H9 (cell line): Measurements from ENCODE around the gene USP8. TPM values are rescaled to one million over a fixed set of nuclear protein-coding genes. Genes with fewer than 3 reads are reported as not detected.

Experiments used
- DNase-seq: peaks from one replicate; pipeline ENCODE4 v3.0.0-alpha.2; 2017
- H2AFZ ChIP-seq: one replicate; pipeline ENCODE4 v1.6.1; 2013; ENCODE audit warnings: mild to moderate bottlenecking, low read length, control low read depth, moderate library complexity
- H2AK5ac ChIP-seq: 2 replicates; pipeline ENCODE4 v1.6.1; 2013; ENCODE audit warnings: low read length, control low read depth, mixed read lengths; ENCODE audit not compliant: insufficient read length
- H2BK120ac ChIP-seq: one replicate; pipeline ENCODE4 v1.6.1; 2013; ENCODE audit warnings: low read depth, mild to moderate bottlenecking, low read length, control low read depth, inconsistent platforms; ENCODE audit not compliant: poor library complexity, severe bottlenecking
- H2BK12ac ChIP-seq: 2 replicates; pipeline ENCODE4 v1.6.1; 2013; ENCODE audit warnings: low read length, control low read depth, mixed read lengths, low read depth; ENCODE audit not compliant: insufficient read length
- H2BK15ac ChIP-seq: 2 replicates; pipeline ENCODE4 v1.6.1; 2013; ENCODE audit warnings: low read depth, low read length, control low read depth
- H2BK20ac ChIP-seq: one replicate; pipeline ENCODE4 v1.6.1; 2013; ENCODE audit warnings: low read depth, mild to moderate bottlenecking, low read length, control low read depth, inconsistent platforms; ENCODE audit not compliant: poor library complexity, severe bottlenecking
- H2BK5ac ChIP-seq: 2 replicates; pipeline ENCODE4 v1.6.1; 2013; ENCODE audit warnings: low read length, control low read depth, mixed read lengths; ENCODE audit not compliant: insufficient read length
- H3K14ac ChIP-seq: 2 replicates; pipeline ENCODE4 v1.6.1; 2013; ENCODE audit warnings: low read length, control low read depth; ENCODE audit not compliant: insufficient read depth
- H3K18ac ChIP-seq: 2 replicates; pipeline ENCODE4 v1.6.1; 2013; ENCODE audit warnings: low read depth, mild to moderate bottlenecking, mixed read lengths, low read length, control low read depth; ENCODE audit not compliant: insufficient read length
- H3K23ac ChIP-seq: 2 replicates; pipeline ENCODE4 v1.6.1; 2013; ENCODE audit warnings: low read length, control low read depth, mixed read lengths, low read depth; ENCODE audit not compliant: insufficient read length
- H3K23me2 ChIP-seq: 2 replicates; pipeline ENCODE4 v1.6.1; 2013; ENCODE audit warnings: low read depth, mild to moderate bottlenecking, mixed read lengths, low read length, control low read depth; ENCODE audit not compliant: insufficient read length, poor library complexity, severe bottlenecking
- H3K27ac ChIP-seq: 2 replicates; pipeline ENCODE4 v1.5.1; 2013; ENCODE audit warnings: low read length, control low read depth, mixed read lengths, low read depth; ENCODE audit not compliant: insufficient read length
- H3K27me3 ChIP-seq: 2 replicates; pipeline ENCODE4 v1.6.1; 2013; ENCODE audit warnings: low read length, control low read depth, inconsistent platforms; ENCODE audit not compliant: insufficient read depth
- H3K4ac ChIP-seq: 2 replicates; pipeline ENCODE4 v1.6.1; 2013; ENCODE audit warnings: low read depth, mild to moderate bottlenecking, control low read depth, inconsistent platforms, low read length, moderate library complexity
- H3K4me1 ChIP-seq: 2 replicates; pipeline ENCODE4 v1.6.1; 2013; ENCODE audit warnings: low read length, control low read depth, inconsistent platforms; ENCODE audit not compliant: insufficient read depth
- H3K4me2 ChIP-seq: 2 replicates; pipeline ENCODE4 v1.6.1; 2013; ENCODE audit warnings: low read length, control low read depth, mixed read lengths; ENCODE audit not compliant: insufficient read length, insufficient read depth
- H3K56ac ChIP-seq: 2 replicates; pipeline ENCODE4 v1.6.1; 2013; ENCODE audit warnings: low read depth, mild to moderate bottlenecking, mixed read lengths, low read length, control low read depth; ENCODE audit not compliant: insufficient read length
- H3K79me1 ChIP-seq: 2 replicates; pipeline ENCODE4 v1.6.1; 2013; ENCODE audit warnings: low read depth, mild to moderate bottlenecking, moderate library complexity, low read length, control low read depth, inconsistent platforms; ENCODE audit not compliant: insufficient read depth, poor library complexity, severe bottlenecking
- H3K79me2 ChIP-seq: 2 replicates; pipeline ENCODE4 v1.6.1; 2013; ENCODE audit warnings: low read length, control low read depth, inconsistent platforms; ENCODE audit not compliant: insufficient read depth
- H3K9ac ChIP-seq: 2 replicates; pipeline ENCODE4 v1.6.1; 2013; ENCODE audit warnings: low read length, control low read depth, mixed read lengths; ENCODE audit not compliant: insufficient read length; ENCODE audit errors: extremely low read depth
- H3K9me3 ChIP-seq: one replicate; pipeline ENCODE4 v1.6.1; 2013; ENCODE audit warnings: low read depth, low read length, inconsistent platforms; ENCODE audit not compliant: control insufficient read depth
- H3T11ph ChIP-seq: one replicate; pipeline ENCODE4 v1.6.1; 2013; ENCODE audit warnings: mild to moderate bottlenecking, low read length, control low read depth, inconsistent platforms
- H4K20me1 ChIP-seq: one replicate; pipeline ENCODE4 v1.6.1; 2013; ENCODE audit not compliant: control insufficient read depth, insufficient read length, insufficient read depth
- H4K5ac ChIP-seq: 2 replicates; pipeline ENCODE4 v1.6.1; 2013; ENCODE audit warnings: low read depth, mild to moderate bottlenecking, mixed read lengths, low read length, control low read depth; ENCODE audit not compliant: insufficient read length
- H4K8ac ChIP-seq: replicated peaks from 2 replicates; pipeline ENCODE4 v1.6.1; 2013; ENCODE audit warnings: low read length, control low read depth, mixed read lengths, low read depth; ENCODE audit not compliant: insufficient read length
- H4K91ac ChIP-seq: 2 replicates; pipeline ENCODE4 v1.6.1; 2013; ENCODE audit warnings: low read depth, mild to moderate bottlenecking, moderate library complexity, mixed read lengths, low read length, control low read depth; ENCODE audit not compliant: insufficient read length
- H3K27ac Mint-ChIP-seq, 3 experiments: 2 replicates in 2 of 3; 3 replicates in 1 of 3; pipeline ENCODE4 v1.8.0; 2020 to 2021; ENCODE audit warnings: mixed read lengths in 3 of 3, mild to moderate bottlenecking in 1 of 3, moderate library complexity in 1 of 3
- H3K27me3 Mint-ChIP-seq: 2 replicates; pipeline ENCODE4 v1.8.0; 2021; ENCODE audit warnings: low read depth, mild to moderate bottlenecking, moderate library complexity, mixed read lengths
- H3K36me3 Mint-ChIP-seq, 3 experiments: 2 replicates in 2 of 3; 3 replicates in 1 of 3; pipeline ENCODE4 v1.8.0; 2020 to 2021; ENCODE audit warnings: low read depth in 3 of 3, mixed read lengths in 3 of 3; ENCODE audit not compliant: insufficient read depth in 1 of 3
- H3K4me1 Mint-ChIP-seq, 2 experiments: 2 replicates each; pipeline ENCODE4 v1.8.0; 2020; ENCODE audit warnings: mixed read lengths in 2 of 2
- H3K4me3 Mint-ChIP-seq, 2 experiments: 2 replicates in 1 of 2; 3 replicates in 1 of 2; pipeline ENCODE4 v1.8.0; 2020 to 2021; ENCODE audit warnings: mild to moderate bottlenecking in 2 of 2, mixed read lengths in 2 of 2, moderate library complexity in 1 of 2
- H3K9me3 Mint-ChIP-seq, 2 experiments: 2 replicates in 1 of 2; 3 replicates in 1 of 2; pipeline ENCODE4 v1.8.0; 2020; ENCODE audit warnings: mild to moderate bottlenecking in 2 of 2, mixed read lengths in 2 of 2, moderate library complexity in 1 of 2
- WGBS: extraction: QIAGEN DNeasy Blood & Tissue Kit; methylation state at CpG from one replicate; pipeline ENCODE4 v1.1.7; 2013; ENCODE audit warnings: missing lambda C conversion rate, low lambda C conversion rate, mixed read lengths; ENCODE audit not compliant: insufficient read length; ENCODE audit errors: extremely low coverage; 5-methylcytosine and 5-hydroxymethylcytosine counted together
- total RNA-seq: library from RNA; stranded (reverse); gene quantifications from 2 replicates; pipeline ENCODE4 v1.2.1, GENCODE V29; 2021
- TF ChIP-seq, protein P1 (sequence below): fragments of 200-600 bp; sonication (generic); conservative IDR thresholded peaks from 3 replicates; pipeline ENCODE4 v1.8.0; 2021; ENCODE audit warnings: antibody characterized with exemption, mild to moderate bottlenecking

USP8 gene
- total RNA-seq, 1 experiment from 2014 or later, result 67.1 TPM

DNA sequence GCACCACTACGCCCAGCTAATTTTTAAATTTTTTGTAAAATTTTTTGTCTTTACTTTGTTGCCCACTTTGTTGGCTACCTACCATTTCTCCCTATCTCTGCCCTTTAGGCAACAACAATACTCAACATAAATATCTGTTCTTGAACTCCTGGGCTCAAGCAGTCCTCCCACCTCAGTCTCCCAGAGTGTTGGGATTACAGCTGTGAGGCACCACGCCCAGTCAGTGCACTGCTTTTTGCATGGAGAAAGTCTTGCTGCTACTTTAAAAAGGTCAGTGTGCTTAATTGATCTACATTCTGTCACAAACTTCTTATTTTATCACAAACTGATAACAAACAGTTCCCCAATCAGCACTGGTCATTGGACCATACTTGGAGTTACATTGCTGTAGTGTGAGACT lies 8.0 kb downstream of the USP8 start:
- no CpG with 5 or more reads among the region's 2 CpGs for WGBS
- H3K79me2 ChIP-seq, result peaks cover 20% of the 10 kb centered on the region; the same call in 1 of the 2 replicates
- H3K4me2 ChIP-seq, result no peak overlapping the region
- no peak overlapping the region for H3K18ac ChIP-seq
- no peak overlapping the region for H3K4me3 Mint-ChIP-seq
- H2BK20ac ChIP-seq, result no peak overlapping the region
- no peaks in the 10 kb centered on the region for H3K4me1 Mint-ChIP-seq
- H2BK5ac ChIP-seq, result no peak overlapping the region
- H2BK15ac ChIP-seq, result no peak overlapping the region
- no peak overlapping the region for H3K27ac ChIP-seq
- no peaks in the 10 kb centered on the region for H3K27me3 Mint-ChIP-seq
- H3K9me3 Mint-ChIP-seq, result no peaks in the 10 kb centered on the region
- no peak overlapping the region for H4K91ac ChIP-seq
- no peaks in the 10 kb centered on the region for H3K9me3 ChIP-seq
- no peak overlapping the region for H3K56ac ChIP-seq
- no peak overlapping the region for H2BK120ac ChIP-seq
- H3K4ac ChIP-seq, result no peak overlapping the region
- H3K9ac ChIP-seq, result no peak overlapping the region
- no peaks in the 10 kb centered on the region for H4K20me1 ChIP-seq
- H2AFZ ChIP-seq, result no peak overlapping the region
- no peak overlapping the region for H2AK5ac ChIP-seq
- H3K14ac ChIP-seq, result no peak overlapping the region
- no peak overlapping the region for H4K5ac ChIP-seq
- no peak for DNase-seq
- peaks cover 3 to 19% (median 14%) of the 10 kb centered on the region in 3 experiments; a peak in 6 of 7 replicates for H3K36me3 Mint-ChIP-seq
- no peak overlapping the region for H2BK12ac ChIP-seq
- H3K23ac ChIP-seq, result no peak overlapping the region
- H3T11ph ChIP-seq, result no peak overlapping the region
- TF ChIP-seq, protein P1, sequence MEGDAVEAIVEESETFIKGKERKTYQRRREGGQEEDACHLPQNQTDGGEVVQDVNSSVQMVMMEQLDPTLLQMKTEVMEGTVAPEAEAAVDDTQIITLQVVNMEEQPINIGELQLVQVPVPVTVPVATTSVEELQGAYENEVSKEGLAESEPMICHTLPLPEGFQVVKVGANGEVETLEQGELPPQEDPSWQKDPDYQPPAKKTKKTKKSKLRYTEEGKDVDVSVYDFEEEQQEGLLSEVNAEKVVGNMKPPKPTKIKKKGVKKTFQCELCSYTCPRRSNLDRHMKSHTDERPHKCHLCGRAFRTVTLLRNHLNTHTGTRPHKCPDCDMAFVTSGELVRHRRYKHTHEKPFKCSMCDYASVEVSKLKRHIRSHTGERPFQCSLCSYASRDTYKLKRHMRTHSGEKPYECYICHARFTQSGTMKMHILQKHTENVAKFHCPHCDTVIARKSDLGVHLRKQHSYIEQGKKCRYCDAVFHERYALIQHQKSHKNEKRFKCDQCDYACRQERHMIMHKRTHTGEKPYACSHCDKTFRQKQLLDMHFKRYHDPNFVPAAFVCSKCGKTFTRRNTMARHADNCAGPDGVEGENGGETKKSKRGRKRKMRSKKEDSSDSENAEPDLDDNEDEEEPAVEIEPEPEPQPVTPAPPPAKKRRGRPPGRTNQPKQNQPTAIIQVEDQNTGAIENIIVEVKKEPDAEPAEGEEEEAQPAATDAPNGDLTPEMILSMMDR, result no peak
- H3K27ac Mint-ChIP-seq, result no peak overlapping the region; a peak in 1 of 7 replicates
- H3K79me1 ChIP-seq, result peaks cover 2% of the 10 kb centered on the region
- no peaks in the 10 kb centered on the region for H3K4me1 ChIP-seq
- no peaks in the 10 kb centered on the region for H3K23me2 ChIP-seq
- H3K27me3 ChIP-seq, result no peaks in the 10 kb centered on the region
- no peak overlapping the region for H4K8ac ChIP-seq
